Measurements from ENCODE around the gene ASPG. TPM values are rescaled to one million over a fixed set of nuclear protein-coding genes. Genes with fewer than 3 reads are reported as not detected.
A peak's percentile ranks its signal among the peaks of the same experiment; 100 is the strongest.

The ASPG gene
- total and polyA plus RNA-seq, 4 donors: 0.13 to 2.2 (median 0.92) TPM

DNA sequence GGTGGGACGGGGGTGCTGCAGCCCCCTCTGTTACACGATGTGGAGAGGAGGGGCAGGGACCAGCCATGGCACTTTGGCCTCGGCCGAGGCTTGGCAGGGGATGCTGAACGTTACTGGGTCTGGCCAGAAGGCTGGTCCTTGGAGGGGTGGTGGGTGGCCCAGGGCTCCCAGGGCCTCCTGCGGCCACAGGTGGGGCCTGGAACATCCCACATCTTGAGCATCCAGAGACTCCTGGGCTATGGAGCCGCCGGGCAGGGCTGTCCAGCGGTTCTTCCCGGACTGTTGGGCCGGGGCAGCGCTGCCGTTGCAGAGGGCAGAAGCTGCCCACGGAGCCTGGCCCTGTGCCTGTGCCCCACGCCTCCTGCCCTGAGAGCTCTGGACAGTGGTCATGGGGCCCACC, 68.7 kb downstream of the ASPG start:
- no peaks in the 10 kb centered on the region for H3K36me3 ChIP-seq (ENCODE audit: control insufficient read depth in 1 of 2, insufficient read depth in 2 of 2, low read length in 1 of 2)
- 71 to 77% methylated on average over 15 of the region's 15 CpGs for WGBS, 2 donors
- ATAC-seq (ENCODE audit: low FRiP score) (no peak), DNase-seq (no peak)
- H3K4me3 ChIP-seq (ENCODE audit: low read length in 2 of 2): no peak overlapping the region
- intact Hi-C loops (cut with DNase I): no loop called here
- no peak overlapping the region for H3K27ac ChIP-seq (ENCODE audit: low read depth in 1 of 2, low read length in 2 of 2)
- H3K4me1 ChIP-seq (ENCODE audit: control insufficient read depth in 1 of 2, insufficient read depth in 2 of 2, low read length in 2 of 2): no peaks in the 10 kb centered on the region
- H3K9me3 ChIP-seq (ENCODE audit: control insufficient read depth, low read length): no peaks in the 10 kb centered on the region
- H3K27me3 ChIP-seq (ENCODE audit: control insufficient read depth in 1 of 2, insufficient read depth in 2 of 2, low read length in 1 of 2): no peaks in the 10 kb centered on the region

DNA sequence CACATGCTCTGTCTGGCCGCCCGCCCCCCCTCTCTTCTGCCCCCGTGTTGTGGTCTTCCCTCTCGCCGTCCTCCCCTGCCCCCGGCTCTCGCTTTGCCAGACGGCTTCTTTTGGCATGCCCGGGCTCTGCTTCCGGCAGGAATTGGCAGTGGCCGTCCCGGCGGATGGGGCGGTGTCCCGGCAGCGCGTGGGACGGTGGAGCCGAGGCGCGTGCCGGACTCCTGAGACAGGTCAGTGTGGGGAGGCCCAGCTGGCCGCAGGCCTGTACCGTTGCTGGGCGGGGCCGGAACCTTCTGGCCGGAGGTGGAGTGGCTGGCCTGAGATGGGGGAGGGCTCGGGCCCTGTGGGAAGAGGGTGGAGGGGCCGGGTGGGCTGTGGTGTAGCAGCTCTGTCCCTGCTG, 70.0 kb downstream of the ASPG start:
- Histone ChIP-seq H3K4me3 (ENCODE audit: low read length in 2 of 2) (no peak overlapping the region), H3K27me3 (ENCODE audit: control insufficient read depth in 1 of 2, insufficient read depth in 2 of 2, low read length in 1 of 2) (no peaks in the 10 kb centered on the region), H3K9me3 (ENCODE audit: control insufficient read depth, low read length) (no peaks in the 10 kb centered on the region), H3K27ac (ENCODE audit: low read depth in 1 of 2, low read length in 2 of 2) (no peak overlapping the region), H3K4me1 (ENCODE audit: control insufficient read depth in 1 of 2, insufficient read depth in 2 of 2, low read length in 2 of 2) (no peaks in the 10 kb centered on the region), H3K36me3 (ENCODE audit: control insufficient read depth in 1 of 2, insufficient read depth in 2 of 2, low read length in 1 of 2) (no peaks in the 10 kb centered on the region)
- DNase-seq: no peak
- intact Hi-C loops (cut with DNase I): no loop called here
- 84 to 88% methylated on average over 23 to 29 of the region's 29 CpGs for whole genome bisulfite sequencing, 2 donors
- peak; percentile 16 for ATAC-seq (ENCODE audit: low FRiP score)

DNA sequence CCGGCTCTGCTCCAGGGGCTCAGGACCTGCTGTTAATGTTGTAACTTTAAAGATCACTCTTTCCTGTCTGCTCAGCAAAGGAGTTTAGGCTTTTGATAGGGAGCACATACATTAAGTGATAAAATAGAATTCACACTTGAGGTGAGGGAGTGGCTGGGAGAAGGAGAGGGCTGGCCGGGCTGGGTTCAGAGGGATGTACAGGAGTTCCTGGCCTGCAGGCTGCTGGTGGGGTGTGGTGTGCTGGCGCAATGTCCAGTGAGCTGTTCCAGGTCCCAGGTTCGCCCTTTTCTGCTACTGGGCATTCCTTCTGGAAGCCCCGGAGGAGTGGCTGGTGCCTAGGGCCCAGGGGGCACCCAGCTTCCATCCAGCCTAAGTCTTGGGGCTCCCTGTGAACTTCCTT, 70.6 kb downstream of the ASPG start:
- ATAC-seq (ENCODE audit: low FRiP score) (no peak), DNase-seq (no peak)
- Histone ChIP-seq H3K9me3 (ENCODE audit: control insufficient read depth, low read length) (no peaks in the 10 kb centered on the region), H3K4me1 (ENCODE audit: control insufficient read depth in 1 of 2, insufficient read depth in 2 of 2, low read length in 2 of 2) (no peaks in the 10 kb centered on the region), H3K27me3 (ENCODE audit: control insufficient read depth in 1 of 2, insufficient read depth in 2 of 2, low read length in 1 of 2) (no peaks in the 10 kb centered on the region), H3K27ac (ENCODE audit: low read depth in 1 of 2, low read length in 2 of 2) (no peak overlapping the region), H3K36me3 (ENCODE audit: control insufficient read depth in 1 of 2, insufficient read depth in 2 of 2, low read length in 1 of 2) (no peaks in the 10 kb centered on the region), H3K4me3 (ENCODE audit: low read length in 2 of 2) (no peak overlapping the region)
- 94% methylated on average over 5 of the region's 5 CpGs for WGBS, 2 donors
- intact Hi-C loops (cut with DNase I): no loop called here

DNA sequence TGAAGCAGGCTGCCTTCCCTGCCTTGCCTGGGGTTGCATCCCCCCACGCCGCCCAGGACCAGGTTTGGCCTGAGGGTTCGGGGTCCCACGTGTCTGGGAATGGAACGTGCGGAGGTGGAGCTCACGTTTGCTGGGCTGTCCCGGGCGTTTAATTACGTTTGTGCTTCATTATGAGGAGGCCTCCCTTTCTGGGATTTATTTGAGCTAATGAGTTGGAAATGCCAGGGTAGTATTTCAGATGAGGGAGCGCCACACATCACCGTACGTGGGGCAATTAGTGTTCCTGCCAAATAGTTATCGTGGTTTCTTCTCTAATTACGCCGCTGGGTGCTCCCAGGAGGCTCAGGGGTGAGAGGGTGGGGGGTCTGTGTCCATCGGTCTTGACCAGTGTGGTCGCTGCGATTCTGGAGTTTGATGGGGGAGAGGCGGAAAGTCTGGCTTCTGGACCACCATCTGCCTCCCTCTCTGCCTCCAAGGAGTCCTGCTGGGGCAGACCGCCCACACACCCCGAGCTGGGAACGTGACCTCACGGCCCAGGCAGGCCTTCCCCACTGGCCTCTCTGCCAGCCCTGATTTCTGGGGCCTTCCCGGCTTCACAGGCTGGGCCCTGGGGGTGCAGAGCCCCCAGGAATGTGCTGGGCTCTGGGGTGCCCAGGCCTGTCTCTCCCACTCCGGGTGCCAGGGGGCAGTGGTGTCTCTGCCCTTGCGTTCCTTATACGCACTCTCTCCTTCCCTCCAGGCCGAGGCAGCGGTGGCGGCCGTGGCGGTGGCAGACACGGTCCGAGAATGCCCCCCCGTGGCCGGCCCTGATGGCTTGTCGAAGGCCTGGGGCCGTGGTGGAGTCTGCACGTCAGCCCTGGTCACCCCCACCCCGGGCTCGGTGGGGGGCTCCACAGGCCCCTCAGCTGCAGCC, 71.8 kb downstream of the ASPG start:
- Histone ChIP-seq H3K9me3 (ENCODE audit: control insufficient read depth, low read length) (no peaks in the 10 kb centered on the region), H3K36me3 (ENCODE audit: control insufficient read depth in 1 of 2, insufficient read depth in 2 of 2, low read length in 1 of 2) (no peaks in the 10 kb centered on the region), H3K27me3 (ENCODE audit: control insufficient read depth in 1 of 2, insufficient read depth in 2 of 2, low read length in 1 of 2) (no peaks in the 10 kb centered on the region), H3K4me1 (ENCODE audit: control insufficient read depth in 1 of 2, insufficient read depth in 2 of 2, low read length in 2 of 2) (no peaks in the 10 kb centered on the region), H3K27ac (ENCODE audit: low read depth in 1 of 2, low read length in 2 of 2) (no peak overlapping the region), H3K4me3 (ENCODE audit: low read length in 2 of 2) (no peak overlapping the region)
- 83 to 85% methylated on average over 35 to 42 of the region's 42 CpGs for WGBS, 2 donors
- DNase-seq: no peak
- intact Hi-C loops (cut with DNase I): no loop called here
- ATAC-seq (ENCODE audit: low FRiP score): no peak

DNA sequence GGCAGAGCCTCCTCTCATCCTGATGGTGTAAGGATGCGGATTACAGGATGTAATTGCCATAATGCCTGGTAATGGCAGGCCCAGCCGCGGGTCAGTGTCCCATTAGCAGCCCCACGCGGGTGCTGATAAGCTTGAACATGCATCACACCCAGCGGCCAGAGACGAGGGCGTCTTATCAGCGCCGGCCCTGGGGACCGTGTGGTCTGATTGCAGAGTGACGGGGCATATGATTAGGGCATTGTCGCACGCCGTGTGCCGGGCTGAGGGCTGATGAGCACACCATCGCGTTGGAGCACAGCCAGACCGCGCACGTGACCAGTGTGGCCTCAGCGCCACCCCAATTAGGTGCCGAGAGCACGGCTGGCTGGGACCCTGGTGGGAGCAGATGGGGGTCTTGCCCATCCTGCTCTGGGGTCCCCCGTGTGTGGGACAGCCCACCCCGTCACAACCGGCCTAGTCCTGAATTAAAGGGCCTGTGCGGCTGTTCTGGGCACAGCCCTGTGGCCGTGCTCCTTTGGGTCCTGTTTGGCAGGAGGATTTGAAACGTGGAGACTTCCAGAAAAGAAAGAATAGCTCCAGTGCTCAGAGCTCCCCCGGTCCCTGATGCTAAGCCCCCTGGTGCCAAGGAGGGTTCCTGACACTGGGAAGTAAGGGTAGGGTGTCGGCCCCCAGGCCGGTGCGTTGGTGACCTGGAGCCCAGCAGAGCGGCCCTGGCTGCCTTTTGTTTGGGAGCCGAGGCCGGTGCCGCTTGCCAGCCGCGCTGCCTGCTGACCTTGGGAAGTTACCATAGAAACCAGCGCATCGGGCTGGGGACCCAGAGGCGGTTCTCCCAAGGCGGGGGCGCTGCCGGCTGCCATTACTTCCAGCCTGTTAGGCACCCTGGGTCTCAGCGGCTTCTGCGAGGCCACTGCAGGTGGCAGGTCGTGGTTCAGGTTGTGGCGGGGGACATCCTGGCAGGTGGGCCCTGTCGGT, 73.6 kb downstream of the ASPG start:
- H3K27me3 ChIP-seq (ENCODE audit: control insufficient read depth in 1 of 2, insufficient read depth in 2 of 2, low read length in 1 of 2): no peaks in the 10 kb centered on the region
- no peaks in the 10 kb centered on the region for H3K4me1 ChIP-seq (ENCODE audit: control insufficient read depth in 1 of 2, insufficient read depth in 2 of 2, low read length in 2 of 2)
- H3K9me3 ChIP-seq (ENCODE audit: control insufficient read depth, low read length): no peaks in the 10 kb centered on the region
- no peak for ATAC-seq (ENCODE audit: low FRiP score)
- intact Hi-C loops (cut with DNase I): no loop called here
- WGBS, 2 donors: 74 to 81% methylated on average over 51 of the region's 51 CpGs
- no peak overlapping the region for H3K4me3 ChIP-seq (ENCODE audit: low read length in 2 of 2)
- H3K36me3 ChIP-seq (ENCODE audit: control insufficient read depth in 1 of 2, insufficient read depth in 2 of 2, low read length in 1 of 2): no peaks in the 10 kb centered on the region
- no peak overlapping the region for H3K27ac ChIP-seq (ENCODE audit: low read depth in 1 of 2, low read length in 2 of 2)
- DNase-seq: no peak

DNA sequence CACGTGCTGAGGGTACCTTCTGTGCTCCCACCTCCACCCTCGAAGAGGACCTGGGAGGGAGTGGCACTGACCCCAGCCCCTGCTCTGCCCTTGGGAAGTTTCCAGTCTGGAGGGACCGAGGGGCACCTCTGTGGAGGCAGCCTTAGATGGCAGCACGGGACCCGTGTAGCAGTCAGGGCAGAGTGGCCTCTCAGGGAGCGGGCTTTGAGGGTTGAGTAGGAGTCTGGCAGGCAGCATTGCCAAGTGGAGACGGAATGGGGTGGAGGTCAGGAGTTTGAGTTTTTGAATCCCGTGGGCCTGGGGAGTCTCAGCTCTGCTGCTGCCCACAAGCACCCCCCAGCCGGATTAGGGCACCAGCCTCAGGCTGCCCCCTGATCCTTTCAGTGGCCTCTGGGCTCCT, 74.5 kb downstream of the ASPG start:
- intact Hi-C loops (cut with DNase I): no loop called here
- Histone ChIP-seq H3K36me3 (ENCODE audit: control insufficient read depth in 1 of 2, insufficient read depth in 2 of 2, low read length in 1 of 2) (no peaks in the 10 kb centered on the region), H3K4me3 (ENCODE audit: low read length in 2 of 2) (no peak overlapping the region), H3K4me1 (ENCODE audit: control insufficient read depth in 1 of 2, insufficient read depth in 2 of 2, low read length in 2 of 2) (no peaks in the 10 kb centered on the region), H3K9me3 (ENCODE audit: control insufficient read depth, low read length) (no peaks in the 10 kb centered on the region), H3K27ac (ENCODE audit: low read depth in 1 of 2, low read length in 2 of 2) (no peak overlapping the region), H3K27me3 (ENCODE audit: control insufficient read depth in 1 of 2, insufficient read depth in 2 of 2, low read length in 1 of 2) (no peaks in the 10 kb centered on the region)
- DNase-seq (no peak), ATAC-seq (ENCODE audit: low FRiP score) (no peak)
- 92% methylated on average over 9 of the region's 9 CpGs for WGBS, 2 donors

DNA sequence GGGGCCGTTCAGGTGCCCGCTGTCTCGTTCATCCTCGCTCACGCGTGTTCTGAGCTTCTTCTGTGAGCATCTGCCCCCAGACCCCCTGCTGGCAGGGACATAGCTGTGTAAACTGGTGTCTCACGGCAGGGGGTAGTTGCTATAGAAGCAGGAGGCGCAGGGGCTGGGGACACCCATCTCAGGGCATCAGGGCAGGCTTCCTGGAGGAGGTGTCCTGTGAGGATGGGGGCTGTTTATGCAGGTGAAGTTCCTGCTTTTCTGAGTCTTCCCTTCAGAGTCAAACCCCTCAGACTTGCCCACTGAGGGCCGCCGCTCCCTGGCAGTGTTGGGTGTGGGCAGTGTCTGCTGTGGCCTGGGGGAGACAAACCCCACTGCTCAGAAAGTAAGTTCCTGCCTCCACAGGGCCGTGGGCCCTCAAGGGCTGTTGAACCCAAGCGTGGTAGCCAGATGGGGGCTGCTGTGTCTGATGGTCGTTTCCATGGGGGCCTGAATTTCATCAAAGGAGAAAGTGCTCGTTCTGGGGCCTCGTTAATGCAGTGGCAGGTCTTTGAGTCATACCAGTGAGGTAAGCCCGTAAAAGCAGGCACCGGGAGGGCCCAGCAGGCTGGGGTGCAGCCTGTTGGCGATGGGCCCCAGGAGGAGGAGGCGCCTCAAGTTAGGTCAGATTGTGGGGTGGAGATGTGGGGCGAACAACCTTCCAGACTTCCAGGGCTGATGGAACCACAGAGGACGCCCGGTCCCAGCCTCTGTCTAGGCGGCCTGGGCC, 76.3 kb downstream of the ASPG start:
- Histone ChIP-seq H3K27ac (ENCODE audit: low read depth in 1 of 2, low read length in 2 of 2) (no peak overlapping the region), H3K4me3 (ENCODE audit: low read length in 2 of 2) (no peak overlapping the region), H3K36me3 (ENCODE audit: control insufficient read depth in 1 of 2, insufficient read depth in 2 of 2, low read length in 1 of 2) (no peaks in the 10 kb centered on the region), H3K4me1 (ENCODE audit: control insufficient read depth in 1 of 2, insufficient read depth in 2 of 2, low read length in 2 of 2) (no peaks in the 10 kb centered on the region), H3K9me3 (ENCODE audit: control insufficient read depth, low read length) (no peaks in the 10 kb centered on the region), H3K27me3 (ENCODE audit: control insufficient read depth in 1 of 2, insufficient read depth in 2 of 2, low read length in 1 of 2) (no peaks in the 10 kb centered on the region)
- intact Hi-C loops (cut with DNase I): no loop called here
- 86 to 88% methylated on average over 23 of the region's 23 CpGs for WGBS, 2 donors
- ATAC-seq (ENCODE audit: low FRiP score) (no peak), DNase-seq (no peak)

DNA sequence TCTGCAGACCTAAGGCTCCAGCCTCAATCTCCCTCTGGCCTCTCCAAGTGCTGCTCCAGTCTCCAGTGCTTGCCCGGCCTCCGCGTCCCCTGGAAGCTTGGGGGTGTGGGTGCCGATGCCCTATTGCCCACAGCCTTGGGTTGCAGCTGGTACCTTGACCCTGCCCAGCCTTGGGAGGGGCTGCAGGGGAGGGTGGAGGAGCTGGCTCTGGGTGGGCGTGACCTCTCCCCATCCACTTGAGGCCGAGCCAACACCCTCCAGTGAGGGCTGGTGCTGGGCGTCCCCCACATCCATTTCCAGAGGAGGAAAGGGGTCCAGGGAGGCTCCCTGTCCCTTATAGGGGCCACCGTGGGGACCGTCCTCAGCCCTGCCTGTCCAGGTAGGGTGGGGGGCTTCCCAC, 77.0 kb downstream of the ASPG start:
- ATAC-seq (ENCODE audit: low FRiP score): no peak
- intact Hi-C loops (cut with DNase I): no loop called here
- Histone ChIP-seq H3K27me3 (ENCODE audit: control insufficient read depth in 1 of 2, insufficient read depth in 2 of 2, low read length in 1 of 2) (no peaks in the 10 kb centered on the region), H3K4me1 (ENCODE audit: control insufficient read depth in 1 of 2, insufficient read depth in 2 of 2, low read length in 2 of 2) (no peaks in the 10 kb centered on the region), H3K27ac (ENCODE audit: low read depth in 1 of 2, low read length in 2 of 2) (no peak overlapping the region), H3K36me3 (ENCODE audit: control insufficient read depth in 1 of 2, insufficient read depth in 2 of 2, low read length in 1 of 2) (no peaks in the 10 kb centered on the region), H3K4me3 (ENCODE audit: low read length in 2 of 2) (no peak overlapping the region), H3K9me3 (ENCODE audit: control insufficient read depth, low read length) (no peaks in the 10 kb centered on the region)
- WGBS, 2 donors: 86 to 95% methylated on average over 8 to 9 of the region's 9 CpGs
- DNase-seq: no peak

All from aorta (tissue), 5 donors.